Right lobe of liver (tissue), 6 donors: ENCODE measurements around the gene POPDC2. TPM values are rescaled to one million over a fixed set of nuclear protein-coding genes. Genes with fewer than 3 reads are reported as not detected.
A peak's percentile ranks its signal among the peaks of the same experiment; 100 is the strongest.

Experiments
- ATAC-seq, 4 donors: fragments of 200-7000 bp; cut with Tn5 transposase; one replicate each; pipeline ENCODE4 v1.9.1; 2020; ENCODE audit warnings: mild to moderate bottlenecking in 4 of 4, moderate library complexity in 4 of 4
- DNase-seq, 3 donors: peaks; one replicate each; pipeline ENCODE4 v3.0.0-alpha.2; 2020
- H3K27ac ChIP-seq, 3 donors: fragments of 200-600 bp; one replicate each; pipeline ENCODE4 v1.8.0; 2022
- H3K27me3 ChIP-seq, 2 donors: fragments of 200-600 bp; one replicate each; pipeline ENCODE4 v1.8.0; 2022
- H3K36me3 ChIP-seq, 4 donors: fragments of 200-600 bp; sonication (generic) in 1 of 4; one replicate each; pipeline versions ENCODE4 v1.5.1 to v1.8.0; 2017 to 2022; ENCODE audit warnings: control low read depth in 1 of 4
- H3K4me1 ChIP-seq, 4 donors: fragments of 200-600 bp; sonication (generic) in 1 of 4; one replicate each; pipeline versions ENCODE4 v1.5.1 to v1.8.0; 2017 to 2022; ENCODE audit warnings: control low read depth in 1 of 4
- H3K4me3 ChIP-seq, 3 donors: fragments of 200-600 bp; one replicate each; pipeline ENCODE4 v1.8.0; 2022
- H3K9me3 ChIP-seq, 4 donors: fragments of 200-600 bp; sonication (generic) in 1 of 4; one replicate each; pipeline versions ENCODE4 v1.5.1 to v1.8.0; 2017 to 2022; ENCODE audit warnings: control low read depth in 1 of 4
- CTCF ChIP-seq, 4 donors: fragments of 200-600 bp in 3 of 4; fragments of 450-650 bp in 1 of 4; IDR thresholded peaks; one replicate each; pipeline versions ENCODE4 v1.5.1 to v1.8.0; 2016 to 2022; ENCODE audit warnings: antibody characterized with exemption in 4 of 4, mild to moderate bottlenecking in 2 of 4
- POLR2A ChIP-seq: fragments of 450-650 bp; IDR thresholded peaks from one replicate; pipeline ENCODE4 v1.6.1; 2017; ENCODE audit warnings: antibody characterized with exemption, mild to moderate bottlenecking
- WGBS: methylation state at CpG from one replicate; pipeline ENCODE4 v1.1.6; 2018; ENCODE audit warnings: low coverage, low lambda C conversion rate; ENCODE audit not compliant: insufficient coverage; ENCODE audit errors: missing lambda C conversion rate; 5-methylcytosine and 5-hydroxymethylcytosine counted together
- intact Hi-C, 2 donors: fragments of 100-400 bp; cut with DNase I; formaldehyde crosslinking; loops; one replicate each; pipeline versions ENCODE4 v1.11.2 to v1.14.1; 2022
- total RNA-seq, 6 experiments: library from RNA; depleted of rRNA in 2 of 6; stranded (reverse); fragments of >200 nt in 2 of 6; fragmentation: NEBNext Ultra II Directional in 3 of 6; extraction: Animal tissue kit (Norgen Biotek cat#: 25700) in 3 of 6; gene quantifications; one replicate each; pipeline versions ENCODE4 v1.1.0 to v1.2.4, GENCODE V29; 2016 to 2023
- donor health status: DM: no; HTN: yes; CAD: no.
- donor health status: DM: no; HTN: no; CAD: no.
- donor health status: DM: no; HTN: no; CAD: no.
- donor health status: DM: no; HTN: yes; CAD: no.
- donor health status: DM: no; HTN: yes; CAD: no.

Gene POPDC2
- total RNA-seq, 6 experiments from 2014 or later: 0.43 to 0.92 (median 0.68) TPM

- intact Hi-C loops: no loop called here
- Histone ChIP-seq H3K27me3 (no peaks in the 10 kb centered on the region), H3K4me3 (no peak overlapping the region), H3K36me3 (no peaks in the 10 kb centered on the region), H3K4me1 (peaks cover 0 to 8% (median 1%) of the 10 kb centered on the region in 4 donors), H3K27ac (peak overlapping the region; percentile 27 to 42 (median 28)), H3K9me3 (no peaks in the 10 kb centered on the region)
- 25% methylated on average over 1 of the region's 1 CpG for WGBS
- no peak for TF ChIP-seq CTCF (IDR thresholded peaks at IDR 0.05)
- no peak for TF ChIP-seq POLR2A
- no peak for DNase-seq
- ATAC-seq: peak; percentile 92 to 96 (median 95)
These were observed 14.6 kb downstream of the POPDC2 start for GRCh38 chr3:119645813-119646212.

- no peaks in the 10 kb centered on the region for H3K27me3 ChIP-seq
- H3K9me3 ChIP-seq: no peaks in the 10 kb centered on the region
- no peak overlapping the region for H3K27ac ChIP-seq
- peaks cover 0 to 8% (median 1%) of the 10 kb centered on the region in 4 donors for H3K4me1 ChIP-seq
- DNase-seq (no peak), ATAC-seq (no peak)
- intact Hi-C loops: no loop called here
- TF ChIP-seq POLR2A: no peak
- TF ChIP-seq CTCF (IDR thresholded peaks at IDR 0.05): no peak
- no peaks in the 10 kb centered on the region for H3K36me3 ChIP-seq
- no peak overlapping the region for H3K4me3 ChIP-seq
- WGBS: 100% methylated on average over 1 of the region's 1 CpG
These were observed 15.9 kb downstream of the POPDC2 start for GRCh38 chr3:119644481-119644880.

GRCh38 chr3:119643528-119643927, 16.9 kb downstream of the POPDC2 start:
- no peak overlapping the region for H3K27ac ChIP-seq
- H3K27me3 ChIP-seq: no peaks in the 10 kb centered on the region
- WGBS: 94% methylated on average over 2 of the region's 2 CpGs
- no peaks in the 10 kb centered on the region for H3K36me3 ChIP-seq
- ATAC-seq: no peak
- TF ChIP-seq POLR2A (no peak), CTCF (IDR thresholded peaks at IDR 0.05) (no peak)
- peaks cover 0 to 8% (median 1%) of the 10 kb centered on the region in 4 donors for H3K4me1 ChIP-seq
- H3K9me3 ChIP-seq: no peaks in the 10 kb centered on the region
- DNase-seq: no peak
- H3K4me3 ChIP-seq: no peak overlapping the region
- intact Hi-C loops: no loop called here

GRCh38 chr3:119642746-119643473, 17.5 kb downstream of the POPDC2 start:
- peaks cover 0 to 8% (median 1%) of the 10 kb centered on the region in 4 donors for H3K4me1 ChIP-seq
- no peak overlapping the region for H3K27ac ChIP-seq
- 84% methylated on average over 3 of the region's 5 CpGs for WGBS
- ATAC-seq (no peak), DNase-seq (no peak)
- no peaks in the 10 kb centered on the region for H3K27me3 ChIP-seq
- H3K4me3 ChIP-seq: no peak overlapping the region
- no peaks in the 10 kb centered on the region for H3K36me3 ChIP-seq
- intact Hi-C loops: no loop called here
- TF ChIP-seq POLR2A (no peak), CTCF (IDR thresholded peaks at IDR 0.05) (no peak)
- no peaks in the 10 kb centered on the region for H3K9me3 ChIP-seq
